OCI-LY3 (cell line): ENCODE results near the gene MAPK8.

ENCODE experiments used
- CTCF ChIP-seq: fragments of 200-600, 300-600 bp; sonication (generic); IDR thresholded peaks from 2 replicates; pipeline ENCODE4 v1.5.1; 2014; ENCODE audit warnings: antibody characterized with exemption, low read length, low read depth
- EZH2phosphoT487 ChIP-seq: fragments of 200-600 bp; shearing (Covaris generic); IDR thresholded peaks from 2 replicates; pipeline ENCODE4 v1.6.1; 2018; ENCODE audit warnings: antibody characterized with exemption, mixed run types, low read depth

GRCh38 chr10:48322017-48322416, 15.5 kb downstream of the MAPK8 start:
- TF ChIP-seq CTCF (no peak), EZH2phosphoT487 (no peak)
